ENCODE data around the gene WDR82. TPM values are rescaled to one million over a fixed set of nuclear protein-coding genes. Genes with fewer than 3 reads are reported as not detected.

Gene WDR82
- total RNA-seq, 4 donors from 2014 or later: 42.9 to 56.9 (median 51.4) TPM

DNA sequence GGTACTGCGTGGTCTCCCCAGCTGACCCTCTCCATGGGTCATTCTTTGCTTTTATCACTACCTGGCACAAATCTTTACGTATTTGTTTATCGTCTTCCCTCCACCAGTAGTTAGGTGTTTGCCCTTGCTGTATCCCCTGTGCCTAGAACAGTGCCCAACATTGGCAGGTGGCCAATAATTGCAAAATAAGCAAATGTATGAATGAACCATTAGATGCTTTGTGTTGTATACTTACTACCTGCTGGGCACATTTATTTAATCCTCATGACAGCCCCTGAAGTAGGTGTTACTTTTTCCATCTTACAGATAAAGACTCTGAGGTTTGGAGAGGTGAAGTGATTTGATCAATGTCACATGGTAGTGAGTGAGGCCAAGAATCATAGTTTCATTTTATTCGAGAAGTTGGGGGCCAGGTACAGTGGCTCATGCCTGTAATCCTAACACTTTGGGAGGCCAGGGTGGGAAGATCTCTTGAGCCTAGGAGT, 37.5 kb downstream of the WDR82 start:
- ATAC-seq (ENCODE audit: low FRiP score) (no peak), DNase-seq (ENCODE audit: low spot score) (no peak)
- TF ChIP-seq CTCF (IDR thresholded peaks at IDR 0.05): no peak

GRCh38 chr3:52240059-52240885, 38.2 kb downstream of the WDR82 start:
- TF ChIP-seq CTCF (IDR thresholded peaks at IDR 0.05): no peak
- ATAC-seq (ENCODE audit: low FRiP score): no peak
- no peak for DNase-seq (ENCODE audit: low spot score)

GRCh38 chr3:52238761-52239701, 39.4 kb downstream of the WDR82 start, which contains the start of gene TWF2:
Gene TWF2, minus strand, starts transcription at chr3:52239158. Its CDS starts 142 bp downstream, at chr3:52239016.
- peak; percentile 75 for ATAC-seq (ENCODE audit: low FRiP score)
- peak; percentile 62 for DNase-seq (ENCODE audit: low spot score)
- no peak for TF ChIP-seq CTCF (IDR thresholded peaks at IDR 0.05)

GRCh38 chr3:52238193-52238760, 40.2 kb downstream of the WDR82 start:
- ATAC-seq (ENCODE audit: low FRiP score) (peak; percentile 0), DNase-seq (ENCODE audit: low spot score) (no peak)
- TF ChIP-seq CTCF (IDR thresholded peaks at IDR 0.05): no peak

- peak; percentile 91 for ATAC-seq (ENCODE audit: low FRiP score)
These were observed 40.7 kb downstream of the WDR82 start for GRCh38 chr3:52237657-52238172.

More at GRCh38 chr3:52237657-52238172, 40.7 kb downstream of the WDR82 start:
- DNase-seq (ENCODE audit: low spot score): no peak
- TF ChIP-seq CTCF (IDR thresholded peaks at IDR 0.05): no peak
